H1 (cell line): ENCODE data around the gene ARHGAP15. TPM values are rescaled to one million over a fixed set of nuclear protein-coding genes. Genes with fewer than 3 reads are reported as not detected.

Experiments
- BACH1 ChIP-seq: IDR thresholded peaks from 2 replicates; pipeline ENCODE4 v1.6.1; 2012; ENCODE audit warnings: low read length, improper control_type of control experiment
- BRCA1 ChIP-seq: IDR thresholded peaks from 2 replicates; pipeline ENCODE4 v1.6.1; 2012; ENCODE audit warnings: low read depth, low read length, improper control_type of control experiment
- MAX ChIP-seq: IDR thresholded peaks from 2 replicates; pipeline ENCODE4 v1.6.1; 2012; ENCODE audit warnings: inconsistent platforms
- polyA plus RNA-seq, 7 experiments: library from polyadenylated mRNA; depleted of rRNA in 3 of 7; stranded (reverse) in 5 of 7; unstranded in 2 of 7; fragments of >200 nt in 5 of 7; fragments of 200-250 nt in 2 of 7; gene quantifications; 1 replicate in 5 of 7; 2 replicates in 1 of 7; 4 replicates in 1 of 7; pipeline versions ENCODE4 v1.2.1 to v1.2.3, GENCODE V29; 2011 to 2013; ENCODE audit warnings: missing spikeins in 2 of 7, mixed read lengths in 2 of 7
- total RNA-seq: library from RNA; stranded (reverse); fragmentation: NEBNext Ultra II Directional; extraction: Animal tissue kit (Norgen Biotek cat#: 25700); gene quantifications from 2 replicates; pipeline ENCODE4 v1.2.1, GENCODE V29; 2021

Gene ARHGAP15
- total and polyA plus RNA-seq, 2 of the 8 experiments (the other 6 are each of a cell fraction or from before 2014, with no cell fraction given): not detected

GRCh38 chr2:143313861-143314260 lies 184.6 kb downstream of the ARHGAP15 start (continued):
- TF ChIP-seq MAX (no peak), BRCA1 (no peak), BACH1 (no peak)
